ENCODE data around the gene KAT6B.

Gene KAT6B

DNA sequence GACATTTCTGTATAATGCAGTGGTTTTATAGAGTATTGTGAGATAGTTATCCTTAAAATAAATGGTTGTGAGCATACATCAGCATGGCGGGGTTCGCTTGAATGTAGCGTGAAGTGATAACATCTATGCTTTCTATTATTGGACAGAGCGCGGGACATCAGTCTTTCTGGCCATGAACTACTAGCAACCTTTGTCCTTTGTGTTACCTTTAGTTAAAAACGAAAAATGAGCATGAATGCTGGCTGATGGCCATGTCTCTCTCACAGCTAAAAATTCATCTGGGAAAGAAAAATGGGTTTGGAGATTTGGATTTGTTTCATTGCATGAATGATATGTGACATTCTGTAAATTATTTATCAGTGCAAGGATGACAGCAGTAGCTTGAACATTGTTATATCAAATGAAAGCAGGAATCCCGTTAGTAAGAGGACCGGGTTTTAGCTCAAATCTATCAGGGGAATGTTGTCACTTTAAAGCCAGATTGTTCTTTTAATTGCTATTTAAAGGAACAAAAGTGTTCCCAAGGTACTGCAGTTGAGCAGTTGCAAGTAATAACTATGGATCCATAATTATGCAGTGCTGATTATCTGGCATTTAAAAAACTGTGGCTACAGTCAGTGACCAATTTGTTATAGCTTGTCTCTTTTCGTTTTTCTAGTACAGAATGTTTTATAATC lies 131.0 kb downstream of the KAT6B start:
- DNase-seq, result no peak

GRCh38 chr10:74958316-74958715 lies 131.9 kb downstream of the KAT6B start:
- DNase-seq, result no peak

DNA sequence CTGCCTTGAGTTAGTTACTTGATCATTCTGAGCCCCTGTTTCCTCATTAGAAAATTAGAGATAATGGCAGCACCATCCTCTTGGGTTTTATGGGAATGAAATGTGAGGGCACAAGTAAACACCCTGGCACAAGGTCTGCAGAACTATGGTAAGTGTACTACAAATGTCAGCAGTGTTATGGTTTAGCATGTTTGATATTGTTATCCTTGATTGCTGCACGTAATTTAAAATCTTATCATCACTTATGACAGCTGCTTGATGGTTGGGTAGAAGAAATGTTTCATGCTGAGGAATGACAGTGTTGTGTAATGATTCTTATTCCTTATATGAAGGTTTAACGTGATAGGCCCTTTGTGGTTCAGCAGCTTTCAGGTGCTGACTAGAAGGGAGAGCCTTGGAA lies 134.3 kb downstream of the KAT6B start:
- DNase-seq, result no peak

- DNase-seq, result no peak
These were observed 136.1 kb downstream of the KAT6B start for GRCh38 chr10:74962517-74962916.

- no peak for DNase-seq
These were observed 137.1 kb downstream of the KAT6B start for GRCh38 chr10:74963549-74963948.

DNA sequence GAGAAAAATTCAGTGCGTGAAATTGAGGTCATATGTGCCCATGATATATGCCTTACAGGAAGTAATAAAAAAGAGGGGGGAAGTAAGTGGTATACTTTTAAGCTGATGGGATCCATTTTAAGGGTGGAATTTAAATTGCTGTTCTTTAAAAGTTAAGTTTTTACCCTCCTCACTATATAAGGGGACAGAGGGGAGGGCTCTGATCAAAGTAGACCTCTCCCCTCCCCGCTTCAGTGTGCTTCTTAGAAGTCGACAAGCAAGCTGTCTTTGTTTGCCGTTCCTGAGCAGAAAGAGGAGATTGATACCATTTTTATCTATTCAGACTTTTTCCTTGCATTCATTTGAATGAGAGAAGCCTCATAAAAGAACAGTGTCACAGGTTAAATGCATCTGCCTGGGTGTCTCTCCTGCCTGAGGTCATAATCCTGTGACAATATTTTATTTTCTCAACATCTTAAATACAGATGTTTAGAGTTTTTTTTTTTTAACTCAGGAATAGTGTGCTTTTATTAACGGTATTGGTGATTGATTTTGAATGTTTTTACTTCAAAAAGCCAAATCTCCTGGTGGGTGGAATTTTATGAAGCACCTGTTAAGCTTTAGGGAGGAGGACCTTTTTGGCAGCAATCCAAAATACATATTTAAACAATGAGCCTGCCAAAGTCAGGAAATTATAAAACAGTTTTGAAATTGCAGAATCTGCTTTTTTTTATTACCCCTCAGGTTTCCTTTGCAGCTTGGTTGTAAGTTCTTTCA lies 141.7 kb downstream of the KAT6B start:
- DNase-seq, result no peak

DNA sequence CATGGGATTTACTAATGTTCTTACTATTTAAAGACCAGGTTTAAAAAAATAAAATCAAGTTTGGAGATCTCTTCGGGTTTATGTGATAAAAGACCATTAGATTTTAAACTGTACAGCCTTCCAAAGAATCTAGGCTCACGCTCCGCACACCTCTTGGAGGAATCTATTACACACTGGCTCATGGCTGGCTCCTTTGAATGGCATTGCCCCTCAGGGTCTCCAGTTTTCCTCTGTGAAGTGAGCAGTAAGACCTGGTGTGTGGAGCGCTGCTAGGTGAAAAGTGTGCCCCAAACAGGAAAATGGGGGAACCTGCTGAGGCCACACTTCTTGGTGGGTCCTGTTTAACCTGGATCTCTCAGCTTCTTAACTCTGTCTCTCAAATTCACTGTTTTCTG lies 142.3 kb downstream of the KAT6B start:
- DNase-seq, result no peak

- no peak for DNase-seq
These were observed 142.7 kb downstream of the KAT6B start for GRCh38 chr10:74969093-74969492.

- DNase-seq, result no peak
These were observed 143.1 kb downstream of the KAT6B start for GRCh38 chr10:74969530-74969929.

GRCh38 chr10:74973741-74974392 lies 147.5 kb downstream of the KAT6B start:
- no peak for DNase-seq

DNA sequence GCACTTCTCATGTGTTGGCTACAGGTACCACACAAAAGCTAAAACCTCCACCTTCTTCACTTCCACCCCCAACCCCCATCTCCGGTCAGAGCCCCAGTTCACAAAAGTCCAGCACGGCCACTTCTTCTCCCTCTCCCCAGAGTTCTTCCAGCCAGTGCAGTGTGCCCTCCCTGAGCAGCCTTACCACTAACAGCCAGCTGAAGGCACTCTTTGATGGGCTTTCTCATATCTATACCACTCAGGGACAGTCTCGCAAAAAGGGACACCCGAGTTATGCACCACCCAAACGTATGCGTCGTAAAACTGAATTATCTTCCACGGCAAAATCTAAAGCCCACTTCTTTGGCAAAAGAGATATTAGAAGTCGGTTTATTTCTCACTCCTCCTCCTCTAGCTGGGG lies 149.4 kb downstream of the KAT6B start:
- no peak for DNase-seq

DNA sequence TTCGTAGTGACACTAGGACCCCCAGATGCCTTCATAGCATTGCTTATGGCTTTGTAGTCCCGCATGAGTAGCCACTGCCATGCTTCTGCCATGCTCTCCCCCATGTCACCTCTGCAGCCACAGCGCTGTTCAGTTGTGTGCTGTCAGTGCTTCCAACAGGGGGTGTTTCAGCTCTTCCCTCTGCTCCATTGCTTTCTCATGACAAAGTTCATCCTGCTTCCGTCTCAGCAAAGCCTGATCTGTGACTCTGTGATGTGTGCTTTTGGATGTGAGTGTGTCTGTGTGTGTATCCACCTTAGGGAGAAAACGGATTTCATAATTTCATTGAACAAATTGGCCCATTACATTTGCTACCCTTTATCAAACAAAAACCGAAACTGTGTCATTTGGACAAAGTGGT lies 150.2 kb downstream of the KAT6B start:
- DNase-seq, result no peak

- DNase-seq, result no peak
These were observed 150.7 kb downstream of the KAT6B start for GRCh38 chr10:74977072-74977471.

- no peak for DNase-seq
These were observed 151.8 kb downstream of the KAT6B start for GRCh38 chr10:74977913-74978847.

GRCh38 chr10:74981831-74982633 lies 155.6 kb downstream of the KAT6B start:
- no peak for DNase-seq

GRCh38 chr10:74982634-74982982 lies 156.2 kb downstream of the KAT6B start:
- no peak for DNase-seq

DNA sequence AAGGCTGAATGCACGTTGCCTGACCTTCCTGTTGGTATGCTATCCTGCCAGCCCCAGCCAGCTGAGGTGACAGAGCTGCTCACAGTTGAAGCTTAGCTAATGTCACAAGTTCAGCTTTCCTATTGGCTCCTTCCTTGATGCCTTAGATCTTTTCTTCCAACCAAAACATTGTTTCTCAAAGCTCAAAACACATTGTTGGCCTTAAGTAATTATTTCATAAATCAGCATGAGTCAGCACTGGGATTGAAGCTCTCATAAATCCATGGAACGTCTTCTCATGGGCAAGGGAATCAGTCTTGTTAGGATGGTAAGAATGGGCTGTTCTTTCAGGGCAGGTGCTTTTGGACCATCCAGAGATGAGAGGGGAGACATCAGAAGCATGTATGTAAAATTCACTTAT lies 157.0 kb downstream of the KAT6B start:
- no peak for DNase-seq

DNA sequence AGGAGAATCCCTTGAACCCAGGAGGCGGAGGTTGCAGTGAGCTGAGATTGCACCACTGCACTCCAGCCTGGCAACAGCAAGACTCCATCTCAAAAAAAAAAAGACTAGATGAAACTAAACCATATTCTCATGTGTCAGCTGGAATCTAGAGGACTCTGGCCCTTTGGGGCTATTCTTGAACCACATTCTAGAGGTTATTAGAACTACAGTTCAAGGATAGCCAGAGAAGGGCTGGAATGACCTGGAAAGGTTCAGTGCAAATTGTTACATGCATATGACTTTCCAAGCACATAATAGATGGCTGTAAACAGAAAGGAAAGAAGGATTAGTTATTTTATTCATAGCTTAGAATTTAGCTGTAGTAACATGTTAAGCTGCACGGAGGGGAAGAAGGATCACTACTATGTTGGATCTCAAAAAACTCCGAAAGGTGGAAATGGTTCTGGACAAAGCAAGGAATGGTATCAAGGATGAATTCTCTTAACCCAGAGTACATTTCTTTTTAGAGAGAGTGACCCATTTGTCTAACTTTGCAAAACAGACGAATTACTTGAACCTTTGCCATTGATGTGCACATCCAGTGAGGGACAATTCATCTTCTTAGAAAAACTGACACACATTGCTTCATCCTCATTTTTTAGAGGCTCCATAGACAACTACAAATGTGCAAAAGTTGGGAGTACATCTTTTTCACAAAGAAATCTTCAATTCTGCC lies 161.1 kb downstream of the KAT6B start:
- no peak for DNase-seq

DNA sequence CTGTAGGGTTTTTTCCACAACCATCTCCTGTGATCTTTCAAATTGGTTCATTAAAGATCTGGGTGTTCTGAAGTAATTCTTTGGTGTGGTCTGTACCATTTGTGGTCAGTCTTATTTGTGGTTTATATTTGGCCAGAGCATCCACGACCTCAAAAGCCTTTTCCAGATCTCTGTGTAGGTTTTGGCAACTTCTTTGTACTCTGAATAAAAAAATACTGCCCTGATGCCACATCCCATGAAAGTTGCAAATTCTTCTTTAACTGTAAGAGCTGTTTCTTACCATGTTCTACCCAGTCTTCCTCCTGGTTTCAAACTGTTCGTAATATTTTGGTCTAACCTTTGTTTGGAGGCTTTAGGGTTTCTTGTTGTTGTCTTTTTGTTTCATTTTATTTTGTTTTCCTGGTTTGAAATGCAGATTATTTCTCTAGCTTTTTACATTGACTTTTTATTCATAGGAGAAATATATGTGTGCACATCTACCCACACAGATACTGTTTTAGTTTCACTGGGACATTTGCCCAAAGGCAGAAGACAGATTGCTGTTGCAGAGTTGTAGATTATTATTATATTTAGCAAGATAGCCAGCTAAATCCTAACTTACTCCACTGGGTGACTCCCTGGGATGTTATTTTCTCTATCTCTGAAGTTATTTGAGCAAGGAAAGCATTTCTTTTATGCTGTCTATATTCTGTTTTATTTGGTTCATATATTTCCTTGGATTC lies 161.8 kb downstream of the KAT6B start:
- no peak for DNase-seq

DNA sequence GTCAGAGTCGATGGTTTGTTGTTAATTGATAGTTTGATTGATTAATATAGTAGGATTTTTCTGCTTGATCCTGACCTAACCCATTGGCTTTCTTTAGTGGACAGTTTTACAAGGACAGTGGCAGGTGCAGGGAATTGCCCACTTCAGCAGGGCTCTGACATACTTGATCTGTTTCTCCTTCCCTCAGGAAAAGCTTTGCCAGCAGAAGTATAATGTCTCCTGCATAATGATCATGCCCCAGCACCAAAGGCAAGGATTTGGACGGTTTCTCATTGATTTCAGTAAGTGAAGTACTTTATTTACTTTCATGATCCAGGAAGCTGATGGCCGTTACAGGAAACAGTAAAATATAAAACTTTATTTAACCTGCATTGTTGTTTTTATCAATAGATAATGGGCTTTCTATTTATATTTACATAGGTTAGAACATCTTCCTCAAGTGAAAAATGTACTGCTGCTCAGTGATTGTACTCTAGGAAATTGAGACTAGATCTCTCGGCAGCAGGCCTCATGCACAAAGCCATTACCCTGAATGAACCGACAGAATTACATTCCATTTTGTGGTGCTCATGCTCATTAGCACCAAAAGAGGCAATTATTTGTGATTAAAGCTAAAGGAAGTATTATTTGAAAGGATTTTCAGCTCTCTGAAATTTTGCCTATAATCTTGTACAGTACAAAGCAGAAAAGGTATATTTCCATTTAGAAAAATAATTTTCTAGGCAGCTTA lies 162.6 kb downstream of the KAT6B start:
- DNase-seq, result no peak

Measured in EL (cell line).